Neural crest cell (in vitro differentiated cells): ENCODE results near the gene TESMIN. TPM values are rescaled to one million over a fixed set of nuclear protein-coding genes. Genes with fewer than 3 reads are reported as not detected.

Source experiments
- DNase-seq: peaks from one replicate; pipeline ENCODE4 v3.0.0; 2021; ENCODE audit warnings: low read depth, mixed read lengths, low spot score
- H3K27ac Mint-ChIP-seq: one replicate; pipeline ENCODE4 v1.8.0; 2021; ENCODE audit warnings: mild to moderate bottlenecking, mixed read lengths; ENCODE audit not compliant: unreplicated experiment
- H3K27me3 Mint-ChIP-seq: 2 replicates; pipeline ENCODE4 v1.8.0; 2021; ENCODE audit warnings: low read depth, mild to moderate bottlenecking, mixed read lengths
- H3K36me3 Mint-ChIP-seq: 2 replicates; pipeline ENCODE4 v1.8.0; 2021; ENCODE audit warnings: low read depth, mild to moderate bottlenecking, mixed read lengths
- H3K4me1 Mint-ChIP-seq: 2 replicates; pipeline ENCODE4 v1.8.0; 2021; ENCODE audit warnings: mixed read lengths
- H3K4me3 Mint-ChIP-seq: one replicate; pipeline ENCODE4 v1.8.0; 2021; ENCODE audit warnings: mild to moderate bottlenecking, mixed read lengths
- H3K9me3 Mint-ChIP-seq: 2 replicates; pipeline ENCODE4 v1.8.0; 2021; ENCODE audit warnings: mixed read lengths
- CTCF ChIP-seq: fragments of 200-600 bp; sonication (generic); conservative IDR thresholded peaks from 2 replicates; pipeline ENCODE4 v1.5.0; 2021; ENCODE audit warnings: antibody characterized with exemption, mild to moderate bottlenecking
- total RNA-seq: library from RNA; stranded (reverse); gene quantifications from 2 replicates; pipeline ENCODE4 v1.2.1, GENCODE V29; 2021

The TESMIN gene
- total RNA-seq, 1 donor from 2014 or later, result 6.8 TPM

GRCh38 chr11:68753300-68753699 lies 2.0 kb upstream of the TESMIN start:
- no peaks in the 10 kb centered on the region for H3K9me3 Mint-ChIP-seq
- no peaks in the 10 kb centered on the region for H3K36me3 Mint-ChIP-seq
- no peak overlapping the region for H3K27ac Mint-ChIP-seq
- no peak overlapping the region for H3K4me3 Mint-ChIP-seq
- DNase-seq, result no peak
- no peak for TF ChIP-seq CTCF
- peaks cover 12% of the 10 kb centered on the region for H3K27me3 Mint-ChIP-seq
- H3K4me1 Mint-ChIP-seq, result peaks cover 23% of the 10 kb centered on the region

GRCh38 chr11:68751004-68751325 lies 355 bp downstream of the TESMIN start:
- H3K4me1 Mint-ChIP-seq, result peaks cover 33% of the 10 kb centered on the region
- H3K27ac Mint-ChIP-seq, result no peak overlapping the region
- TF ChIP-seq CTCF, result no peak
- H3K27me3 Mint-ChIP-seq, result peaks cover 12% of the 10 kb centered on the region
- no peak for DNase-seq
- no peaks in the 10 kb centered on the region for H3K9me3 Mint-ChIP-seq
- no peak overlapping the region for H3K4me3 Mint-ChIP-seq
- H3K36me3 Mint-ChIP-seq, result no peaks in the 10 kb centered on the region

- Mint-ChIP-seq H3K4me3 (no peak overlapping the region), H3K36me3 (no peaks in the 10 kb centered on the region), H3K27ac (no peak overlapping the region), H3K4me1 (peaks cover 33% of the 10 kb centered on the region), H3K9me3 (no peaks in the 10 kb centered on the region), H3K27me3 (peaks cover 12% of the 10 kb centered on the region)
- DNase-seq, result peak; percentile 18
- TF ChIP-seq CTCF, result no peak
Observed at GRCh38 chr11:68750195-68751003, 921 bp downstream of the TESMIN start.

DNA sequence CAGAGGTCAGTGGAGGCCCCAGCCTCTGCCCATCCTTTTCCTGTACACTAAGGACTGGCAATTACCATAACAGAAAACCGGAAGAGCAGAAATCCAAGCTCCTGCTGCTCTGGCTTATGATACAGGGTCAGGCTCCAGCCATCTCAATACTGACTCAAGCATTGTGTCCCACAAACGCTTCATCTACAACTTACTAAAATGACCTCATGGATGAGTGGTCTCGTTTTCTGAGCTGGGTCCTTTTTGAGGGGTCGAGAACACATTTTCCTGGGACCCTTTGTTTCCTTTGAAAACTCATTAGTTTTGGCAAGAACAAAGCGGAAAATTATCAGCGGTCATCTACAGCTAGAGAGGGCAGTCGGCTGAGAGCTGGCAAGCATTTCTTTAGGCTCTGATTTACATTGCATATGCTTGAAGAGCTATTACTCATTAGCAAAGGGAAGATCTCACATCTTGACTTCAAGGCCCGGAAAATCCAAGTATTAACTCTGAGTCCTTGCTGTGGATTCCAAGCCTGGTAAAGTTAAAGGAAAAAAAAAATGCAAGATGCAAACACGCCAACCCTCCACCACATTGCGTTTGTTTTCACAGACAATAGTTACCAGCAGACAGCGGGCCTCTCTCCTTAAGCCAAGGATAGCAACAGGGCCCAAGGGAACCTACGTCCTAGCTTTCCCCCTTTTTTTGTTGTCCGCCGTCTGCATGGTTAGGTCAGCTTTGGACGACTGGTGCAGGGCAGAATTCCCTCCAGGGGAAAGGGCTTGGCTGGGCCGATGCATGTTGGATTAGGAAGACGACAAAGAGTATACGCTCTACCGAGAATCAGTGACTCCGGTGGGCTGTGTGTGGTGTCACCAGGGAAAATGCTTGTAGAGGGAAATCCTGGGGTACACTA lies 1.8 kb downstream of the TESMIN start:
- peak; percentile 16 for DNase-seq
- no peaks in the 10 kb centered on the region for H3K9me3 Mint-ChIP-seq

GRCh38 chr11:68748061-68748460 lies 3.3 kb downstream of the TESMIN start:
- no peaks in the 10 kb centered on the region for H3K9me3 Mint-ChIP-seq
- TF ChIP-seq CTCF, result no peak
- peaks cover 27% of the 10 kb centered on the region for H3K4me1 Mint-ChIP-seq
- H3K36me3 Mint-ChIP-seq, result no peaks in the 10 kb centered on the region
- peaks cover 8% of the 10 kb centered on the region for H3K27me3 Mint-ChIP-seq
- no peak overlapping the region for H3K4me3 Mint-ChIP-seq
- no peak for DNase-seq
- H3K27ac Mint-ChIP-seq, result no peak overlapping the region

More for the DNA sequence above, 1.8 kb downstream of the TESMIN start:
- Mint-ChIP-seq H3K4me1 (peaks cover 27% of the 10 kb centered on the region), H3K27ac (peak overlapping the region; percentile 2), H3K36me3 (no peaks in the 10 kb centered on the region), H3K4me3 (peak overlapping the region; percentile 82), H3K27me3 (peaks cover 12% of the 10 kb centered on the region)
- TF ChIP-seq CTCF, result no peak
